Mucosa of stomach (tissue), 1 donor: ENCODE data around the gene KCNQ1.

Experiments
- H3K27me3 ChIP-seq: one replicate; pipeline ENCODE4 v1.7.0; 2013; ENCODE audit warnings: mild to moderate bottlenecking, low read length; ENCODE audit not compliant: control insufficient read depth, insufficient read depth
- H3K36me3 ChIP-seq: one replicate; pipeline ENCODE4 v1.7.0; 2013; ENCODE audit warnings: low read length; ENCODE audit not compliant: control insufficient read depth, insufficient read depth
- H3K4me1 ChIP-seq: one replicate; pipeline ENCODE4 v1.7.0; 2013; ENCODE audit warnings: mild to moderate bottlenecking, low read length; ENCODE audit not compliant: control insufficient read depth, insufficient read depth
- H3K4me3 ChIP-seq: one replicate; pipeline ENCODE4 v1.7.0; 2013; ENCODE audit warnings: low read length
- H3K9ac ChIP-seq: one replicate; pipeline ENCODE4 v1.7.0; 2013; ENCODE audit warnings: mild to moderate bottlenecking, low read length, moderate library complexity
- H3K9me3 ChIP-seq: one replicate; pipeline ENCODE4 v1.7.0; 2013; ENCODE audit warnings: mild to moderate bottlenecking, low read length, moderate library complexity; ENCODE audit not compliant: control insufficient read depth
- donor health status: Pancreatic carcinoma.

Gene KCNQ1

DNA sequence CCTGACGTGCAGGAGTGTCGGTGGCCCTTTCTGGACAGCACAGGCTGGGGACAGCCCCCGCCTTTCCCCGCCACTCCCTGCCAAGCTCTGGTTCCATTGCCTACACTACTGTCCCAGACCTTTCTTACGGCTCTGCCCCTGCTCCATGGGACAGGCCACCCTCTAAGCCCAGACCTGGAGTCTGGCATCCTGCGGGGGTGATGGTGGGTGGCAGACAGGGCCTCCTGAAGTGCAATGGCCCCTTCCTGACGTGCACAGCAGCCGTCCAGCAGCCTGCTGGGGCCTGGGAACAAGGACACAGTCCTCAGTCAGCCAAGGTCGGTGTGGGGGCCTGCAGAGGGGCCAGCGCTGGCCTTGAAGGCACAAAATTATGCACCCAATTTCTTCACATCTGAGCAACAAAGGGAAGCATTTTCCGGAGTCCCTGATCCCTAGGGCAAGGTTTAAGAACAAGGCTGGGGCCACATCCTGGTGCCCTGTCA, 334.7 kb downstream of the KCNQ1 start:
- Histone ChIP-seq H3K9ac (no peak overlapping the region), H3K36me3 (no peaks in the 10 kb centered on the region), H3K4me3 (no peak overlapping the region), H3K9me3 (no peaks in the 10 kb centered on the region), H3K27me3 (no peaks in the 10 kb centered on the region), H3K4me1 (peaks cover 57% of the 10 kb centered on the region)

DNA sequence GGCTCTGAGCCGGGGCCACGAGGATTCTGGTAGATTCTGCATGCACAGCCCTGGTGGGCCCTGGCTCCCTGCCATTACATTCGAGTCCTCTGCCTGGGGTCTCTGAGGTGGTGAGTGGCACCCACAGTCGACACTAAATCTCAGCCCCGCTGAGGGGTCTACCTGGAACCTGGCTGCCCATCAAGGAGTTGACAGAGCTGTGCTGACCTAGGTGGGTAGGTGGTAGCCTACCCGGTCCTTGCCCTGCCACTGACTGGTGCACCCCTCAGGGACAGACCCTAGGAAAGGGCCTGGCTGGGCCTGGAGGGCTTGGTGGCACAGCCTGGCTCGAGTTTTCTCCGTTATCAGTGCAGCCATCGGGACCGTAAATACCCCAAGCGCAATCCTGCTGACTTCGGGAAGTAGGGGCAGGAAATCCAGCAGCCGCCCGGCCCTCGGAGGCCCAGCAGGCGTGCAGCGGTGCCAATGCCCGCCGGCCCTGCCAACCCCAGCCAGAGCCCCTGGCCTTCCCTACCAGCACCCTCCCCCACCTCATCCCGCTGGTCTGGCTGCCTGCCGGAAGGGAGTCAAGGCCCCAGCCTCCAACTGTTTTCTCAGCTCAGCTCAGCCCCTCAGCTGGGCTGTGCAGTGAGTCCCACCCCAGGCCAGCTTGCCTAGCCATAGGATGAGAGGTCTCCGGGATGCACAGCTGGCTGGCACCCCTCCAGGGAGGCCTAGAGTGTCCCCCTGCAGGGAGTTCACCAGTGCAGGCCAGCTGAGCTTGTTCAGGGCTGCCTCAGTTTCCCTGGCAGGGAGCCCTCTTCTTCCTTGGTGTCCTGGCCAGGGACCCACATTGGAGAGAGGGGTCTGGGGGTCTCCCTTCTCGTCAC, 335.4 kb downstream of the KCNQ1 start:
- Histone ChIP-seq H3K9me3 (no peaks in the 10 kb centered on the region), H3K9ac (no peak overlapping the region), H3K27me3 (no peaks in the 10 kb centered on the region), H3K4me1 (peaks cover 57% of the 10 kb centered on the region), H3K36me3 (no peaks in the 10 kb centered on the region), H3K4me3 (no peak overlapping the region)

- Histone ChIP-seq H3K27me3 (no peaks in the 10 kb centered on the region), H3K9ac (peak overlapping the region; percentile 61), H3K4me3 (no peak overlapping the region), H3K9me3 (no peaks in the 10 kb centered on the region), H3K4me1 (peaks cover 57% of the 10 kb centered on the region), H3K36me3 (no peaks in the 10 kb centered on the region)
Measured at GRCh38 chr11:2780850-2781407, 336.1 kb downstream of the KCNQ1 start.

- H3K27me3 ChIP-seq: no peaks in the 10 kb centered on the region
- H3K9ac ChIP-seq: peak overlapping the region; percentile 61
- H3K4me1 ChIP-seq: peaks cover 57% of the 10 kb centered on the region
- H3K9me3 ChIP-seq: no peaks in the 10 kb centered on the region
- no peak overlapping the region for H3K4me3 ChIP-seq
- no peaks in the 10 kb centered on the region for H3K36me3 ChIP-seq
Measured at GRCh38 chr11:2781408-2782274, 336.8 kb downstream of the KCNQ1 start.

GRCh38 chr11:2782769-2783168, 338.0 kb downstream of the KCNQ1 start:
- Histone ChIP-seq H3K4me1 (peaks cover 46% of the 10 kb centered on the region), H3K27me3 (no peaks in the 10 kb centered on the region)

DNA sequence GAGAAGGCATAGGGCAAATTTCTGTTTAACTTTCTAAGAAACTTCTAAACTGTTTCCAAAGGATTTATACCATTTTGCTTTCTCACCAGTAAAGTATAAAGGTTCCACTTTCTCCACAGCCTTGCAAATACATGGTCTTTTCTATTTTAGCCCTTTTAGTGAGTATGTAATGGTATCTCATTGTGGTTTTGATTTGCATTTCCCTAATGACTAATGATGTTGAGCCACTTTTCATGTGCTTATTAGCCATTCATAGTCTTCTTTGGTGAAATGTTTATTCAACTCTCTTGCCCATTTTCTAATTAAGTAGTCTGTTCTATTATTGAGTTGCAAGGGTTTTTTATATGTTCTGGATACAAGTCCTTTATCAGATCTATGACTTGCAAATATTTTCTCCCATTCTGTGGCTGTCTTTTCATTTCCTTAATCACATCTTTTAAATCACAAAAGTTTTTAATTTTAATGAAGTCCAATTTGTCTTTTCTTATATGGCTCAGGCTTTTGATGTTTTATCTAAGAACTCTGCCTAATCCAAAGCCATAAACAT, 338.8 kb downstream of the KCNQ1 start:
- peaks cover 44% of the 10 kb centered on the region for H3K4me1 ChIP-seq
- no peak overlapping the region for H3K9ac ChIP-seq
- no peaks in the 10 kb centered on the region for H3K36me3 ChIP-seq
- no peak overlapping the region for H3K4me3 ChIP-seq
- no peaks in the 10 kb centered on the region for H3K9me3 ChIP-seq
- H3K27me3 ChIP-seq: no peaks in the 10 kb centered on the region

More at GRCh38 chr11:2782769-2783168, 338.0 kb downstream of the KCNQ1 start:
- H3K36me3 ChIP-seq: no peaks in the 10 kb centered on the region
- no peak overlapping the region for H3K4me3 ChIP-seq
- H3K9me3 ChIP-seq: no peaks in the 10 kb centered on the region
- no peak overlapping the region for H3K9ac ChIP-seq

DNA sequence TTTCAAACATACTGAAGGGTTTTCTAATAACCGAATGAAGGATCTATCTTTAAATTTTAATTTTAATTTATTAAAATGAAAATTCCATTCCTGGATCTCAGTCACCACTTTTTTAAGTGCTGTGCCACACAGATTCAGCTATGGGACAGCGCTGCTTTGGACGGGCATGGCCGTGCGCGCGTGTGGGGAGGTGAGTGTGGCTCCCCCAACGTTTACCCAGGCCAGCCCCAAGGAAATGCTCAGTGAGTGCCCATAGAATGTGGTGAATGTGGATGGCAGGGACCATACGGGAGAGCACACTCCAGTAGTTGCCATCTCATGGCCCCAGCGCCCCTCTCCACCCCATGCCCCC, 343.0 kb downstream of the KCNQ1 start:
- Histone ChIP-seq H3K9ac (no peak overlapping the region), H3K4me1 (peaks cover 29% of the 10 kb centered on the region), H3K4me3 (no peak overlapping the region), H3K9me3 (no peaks in the 10 kb centered on the region), H3K27me3 (no peaks in the 10 kb centered on the region), H3K36me3 (no peaks in the 10 kb centered on the region)

- Histone ChIP-seq H3K36me3 (no peaks in the 10 kb centered on the region), H3K4me1 (peaks cover 29% of the 10 kb centered on the region), H3K9ac (peak overlapping the region; percentile 18), H3K9me3 (no peaks in the 10 kb centered on the region), H3K27me3 (no peaks in the 10 kb centered on the region), H3K4me3 (no peak overlapping the region)
Measured at GRCh38 chr11:2788168-2789071, 343.6 kb downstream of the KCNQ1 start.

GRCh38 chr11:2789331-2789730, 344.5 kb downstream of the KCNQ1 start:
- Histone ChIP-seq H3K9me3 (no peaks in the 10 kb centered on the region), H3K9ac (no peak overlapping the region), H3K36me3 (no peaks in the 10 kb centered on the region), H3K27me3 (no peaks in the 10 kb centered on the region), H3K4me1 (peaks cover 29% of the 10 kb centered on the region), H3K4me3 (no peak overlapping the region)

DNA sequence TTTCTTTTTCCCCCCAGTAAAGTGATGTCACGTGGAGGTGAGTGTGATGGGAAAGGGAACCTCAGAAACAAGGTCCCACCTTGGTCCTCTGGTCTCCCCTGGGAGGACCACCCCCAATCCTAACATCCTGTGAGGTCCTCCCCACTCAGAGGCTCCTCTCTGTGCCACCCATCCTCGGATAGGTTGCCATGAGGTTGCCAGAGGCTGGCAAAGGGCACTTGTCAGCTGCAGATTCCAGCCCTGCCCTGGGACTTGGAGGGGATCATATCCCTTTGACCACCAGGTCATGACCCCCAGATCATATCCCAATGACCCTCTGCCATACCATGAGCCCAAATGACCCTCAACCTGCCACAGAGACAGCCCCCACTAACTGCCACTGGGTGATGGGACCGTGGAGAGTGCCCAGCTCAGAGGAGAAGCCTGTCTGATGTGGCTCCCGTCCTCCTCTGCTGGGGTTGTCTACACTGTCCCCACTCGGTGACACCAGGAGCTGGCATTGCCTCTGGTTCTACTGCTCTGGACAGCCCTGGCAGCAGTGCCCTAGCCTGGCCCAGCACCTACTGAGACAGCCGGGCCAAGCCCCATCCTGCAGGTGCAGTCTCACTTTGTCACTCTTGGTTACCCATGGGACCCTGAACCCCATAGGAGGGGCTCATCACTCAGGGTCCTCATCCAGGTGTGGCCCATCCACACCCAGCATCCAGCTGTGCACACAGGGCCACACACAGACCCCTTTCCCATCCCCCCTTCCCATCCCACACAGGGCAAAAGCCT, 345.2 kb downstream of the KCNQ1 start:
- Histone ChIP-seq H3K4me1 (peaks cover 29% of the 10 kb centered on the region), H3K9ac (no peak overlapping the region), H3K36me3 (no peaks in the 10 kb centered on the region), H3K9me3 (no peaks in the 10 kb centered on the region), H3K27me3 (no peaks in the 10 kb centered on the region), H3K4me3 (no peak overlapping the region)
